D721Med (cell line): Measurements from ENCODE around the gene PLD2.

Source experiments
- DNase-seq: peaks from one replicate; pipeline ENCODE4 v3.0.0; 2011; ENCODE audit warnings: low spot score; ENCODE audit not compliant: insufficient read length
- FAIRE-seq: peaks from 2 replicates; lab custom pipeline; 2011; peaks lifted over from hg19 to GRCh38; lab: Jason Lieb, UNC
- TF ChIP-seq, protein P1 (sequence below): IDR thresholded peaks from 2 replicates; pipeline ENCODE4 v1.5.1; 2012; ENCODE audit warnings: mild to moderate bottlenecking, control low read depth; ENCODE audit not compliant: insufficient read depth; ENCODE audit errors: missing control alignments

PLD2 gene

DNA sequence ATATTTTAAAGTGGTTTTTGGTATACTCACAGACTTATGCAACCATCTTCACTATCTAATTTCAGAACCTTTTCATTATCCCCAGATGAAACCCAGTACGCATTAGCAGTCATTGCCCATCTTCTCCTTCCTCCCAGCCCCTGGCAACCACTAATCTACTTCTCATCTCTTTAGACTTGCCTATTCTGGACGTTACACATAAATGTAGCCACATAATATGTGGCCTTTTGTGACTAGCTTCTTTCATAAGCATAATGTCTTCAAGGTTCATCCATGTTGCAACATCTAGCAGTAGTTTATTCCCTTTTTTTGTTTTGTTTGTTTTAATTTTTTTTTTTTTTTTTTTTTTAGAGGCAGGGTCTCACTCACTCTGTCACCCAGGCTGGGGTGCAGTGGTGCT, 63.9 kb downstream of the PLD2 start:
- FAIRE-seq = no peak

DNA sequence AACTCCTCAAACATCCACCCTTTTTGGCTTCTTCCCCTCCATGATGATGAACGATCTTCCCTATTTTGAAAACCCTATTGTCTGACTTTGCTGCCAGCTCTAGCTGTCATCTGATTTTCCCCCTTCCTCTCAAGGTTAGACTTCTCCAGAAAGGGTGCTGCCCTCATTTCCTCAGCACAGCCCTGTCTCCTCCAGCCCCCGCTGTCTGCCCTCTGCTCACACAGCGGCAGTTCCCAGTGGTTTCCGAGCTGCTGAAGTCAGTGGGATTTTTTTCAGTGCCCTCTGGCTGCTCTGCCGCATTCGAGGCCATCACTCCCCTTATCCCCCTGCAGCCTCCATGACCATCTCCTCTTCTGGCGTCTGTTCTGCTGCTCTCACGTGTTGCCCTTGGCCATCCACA, 65.8 kb downstream of the PLD2 start:
- DNase-seq = no peak
- TF ChIP-seq, protein P1, sequence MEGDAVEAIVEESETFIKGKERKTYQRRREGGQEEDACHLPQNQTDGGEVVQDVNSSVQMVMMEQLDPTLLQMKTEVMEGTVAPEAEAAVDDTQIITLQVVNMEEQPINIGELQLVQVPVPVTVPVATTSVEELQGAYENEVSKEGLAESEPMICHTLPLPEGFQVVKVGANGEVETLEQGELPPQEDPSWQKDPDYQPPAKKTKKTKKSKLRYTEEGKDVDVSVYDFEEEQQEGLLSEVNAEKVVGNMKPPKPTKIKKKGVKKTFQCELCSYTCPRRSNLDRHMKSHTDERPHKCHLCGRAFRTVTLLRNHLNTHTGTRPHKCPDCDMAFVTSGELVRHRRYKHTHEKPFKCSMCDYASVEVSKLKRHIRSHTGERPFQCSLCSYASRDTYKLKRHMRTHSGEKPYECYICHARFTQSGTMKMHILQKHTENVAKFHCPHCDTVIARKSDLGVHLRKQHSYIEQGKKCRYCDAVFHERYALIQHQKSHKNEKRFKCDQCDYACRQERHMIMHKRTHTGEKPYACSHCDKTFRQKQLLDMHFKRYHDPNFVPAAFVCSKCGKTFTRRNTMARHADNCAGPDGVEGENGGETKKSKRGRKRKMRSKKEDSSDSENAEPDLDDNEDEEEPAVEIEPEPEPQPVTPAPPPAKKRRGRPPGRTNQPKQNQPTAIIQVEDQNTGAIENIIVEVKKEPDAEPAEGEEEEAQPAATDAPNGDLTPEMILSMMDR = no peak
- no peak for FAIRE-seq

More for the DNA sequence above, 63.9 kb downstream of the PLD2 start:
- TF ChIP-seq, protein P1 = no peak
- no peak for DNase-seq
